ENCODE data around the gene CCNJL. TPM values are rescaled to one million over a fixed set of nuclear protein-coding genes. Genes with fewer than 3 reads are reported as not detected.

The CCNJL gene
- total and polyA plus RNA-seq, 2 of the 8 experiments (the other 6 are each of a cell fraction or from before 2014, with no cell fraction given), result 34.6 to 44.7 TPM

DNA sequence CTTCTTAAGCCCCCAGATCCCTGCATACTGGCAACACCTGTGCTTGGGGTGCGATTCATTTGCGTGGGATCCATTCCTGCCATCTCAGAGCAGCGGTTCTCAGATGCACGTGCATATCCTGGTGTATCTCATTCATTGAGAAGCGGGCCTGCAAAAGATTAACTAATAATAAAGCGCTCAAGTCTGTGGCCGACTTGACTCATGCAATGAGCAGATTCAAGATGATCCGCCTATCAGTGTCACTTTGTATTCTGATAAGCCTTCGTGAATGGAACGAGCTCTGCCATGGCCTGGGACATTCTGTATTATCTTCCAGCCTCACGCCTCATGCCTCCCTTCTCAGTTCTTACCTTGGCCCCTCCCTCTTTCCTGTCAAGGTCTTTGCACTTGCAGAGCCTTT is 35.7 kb upstream of the CCNJL start (continued):
- TF ChIP-seq SIX5 (IDR thresholded peaks at IDR 0.05; ENCODE audit: low read depth, low read length) (no peak), MAFK (IDR thresholded peaks at IDR 0.05; ENCODE audit: low read depth, low read length) (no peak)

Data from H1 (cell line).